Measurements from ENCODE around the gene ZCCHC14.

- TF ChIP-seq EZH2phosphoT487 (IDR thresholded peaks at IDR 0.05; ENCODE audit: insufficient read depth, low read depth) = no peak
- no peak for TF ChIP-seq EZH2 (IDR thresholded peaks at IDR 0.05; ENCODE audit: insufficient read depth, poor library complexity, severe bottlenecking)
Measured at GRCh38 chr16:87470332-87470731, 22.5 kb downstream of the ZCCHC14 start.
